Neural cell (in vitro differentiated cells): ENCODE measurements around the gene MSMB.

Experiments
- CTCF ChIP-seq: fragments of 450-650 bp; IDR thresholded peaks from 2 replicates; pipeline ENCODE4 v1.5.1; 2014; ENCODE audit warnings: antibody characterized with exemption, mild to moderate bottlenecking, moderate library complexity; ENCODE audit not compliant: poor library complexity, severe bottlenecking
- EZH2 ChIP-seq: fragments of 200-600, 300-800 bp; shearing (Covaris generic), sonication (generic); IDR thresholded peaks from 2 replicates; pipeline ENCODE4 v1.6.1; 2014; ENCODE audit warnings: antibody characterized with exemption, low read length, borderline replicate concordance, mild to moderate bottlenecking; ENCODE audit not compliant: insufficient read depth, poor library complexity, severe bottlenecking
- POLR2AphosphoS5 ChIP-seq: IDR thresholded peaks from 2 replicates; pipeline ENCODE4 v1.6.1; 2012
- RAD21 ChIP-seq: fragments of 450-650 bp; conservative IDR thresholded peaks from 2 replicates; pipeline ENCODE4 v1.6.1; 2014; ENCODE audit warnings: antibody characterized with exemption, mild to moderate bottlenecking, moderate library complexity
- REST ChIP-seq: IDR thresholded peaks from 2 replicates; pipeline ENCODE4 v1.6.1; 2012; ENCODE audit warnings: borderline replicate concordance
- TAF1 ChIP-seq: IDR thresholded peaks from 2 replicates; pipeline ENCODE4 v1.6.1; 2012; ENCODE audit warnings: low read depth

GRCh38 chr10:46092524-46093081, 46.5 kb upstream of the MSMB start:
- TF ChIP-seq CTCF (no peak), RAD21 (no peak), POLR2AphosphoS5 (no peak), EZH2 (no peak), TAF1 (no peak), REST (no peak)
